Measurements from ENCODE around the gene METTL25B.

Gene METTL25B

DNA sequence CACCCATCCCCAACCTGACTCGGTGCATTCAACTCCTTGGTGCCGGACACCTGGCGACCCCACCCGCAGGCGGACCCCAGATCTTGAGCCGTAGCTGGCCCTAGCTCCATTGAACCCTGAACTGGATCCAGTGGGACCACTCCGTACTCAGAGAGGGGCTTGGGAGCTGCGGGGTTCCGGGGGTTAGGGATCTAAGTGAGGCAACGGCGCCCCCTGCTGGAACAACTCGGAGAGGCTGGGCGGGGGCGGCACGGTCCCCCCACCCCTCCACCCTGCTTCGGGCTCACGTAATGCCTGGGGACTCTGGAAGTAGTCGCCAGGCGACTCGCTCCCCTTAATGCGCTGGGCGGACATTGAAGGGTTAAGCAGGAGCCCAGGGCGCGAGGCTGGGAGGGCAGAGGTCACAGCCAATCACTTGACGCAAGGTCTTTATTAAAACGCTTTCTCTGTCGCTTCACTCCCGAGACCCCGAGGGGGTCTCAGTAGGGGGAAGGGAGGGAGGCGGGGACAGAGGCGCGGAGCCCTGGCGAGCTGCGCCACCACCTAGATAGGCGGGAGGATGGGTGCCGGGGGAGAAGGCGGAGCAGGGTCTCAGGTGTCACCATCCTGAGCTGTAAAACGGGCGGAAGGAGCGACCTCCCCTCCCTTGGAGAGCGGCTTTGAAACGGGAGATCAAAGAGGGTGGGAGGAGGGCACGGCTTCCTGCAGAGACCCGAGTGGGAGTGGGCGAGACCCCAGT is 22.2 kb upstream of the METTL25B start:
- peak; percentile 56 to 71 for DNase-seq
- no peak for TF ChIP-seq POLR2A (IDR thresholded peaks at IDR 0.05; ENCODE audit: low read length)
- no peak for TF ChIP-seq GATA1 (IDR thresholded peaks at IDR 0.05; ENCODE audit: low read depth, low read length)

DNA sequence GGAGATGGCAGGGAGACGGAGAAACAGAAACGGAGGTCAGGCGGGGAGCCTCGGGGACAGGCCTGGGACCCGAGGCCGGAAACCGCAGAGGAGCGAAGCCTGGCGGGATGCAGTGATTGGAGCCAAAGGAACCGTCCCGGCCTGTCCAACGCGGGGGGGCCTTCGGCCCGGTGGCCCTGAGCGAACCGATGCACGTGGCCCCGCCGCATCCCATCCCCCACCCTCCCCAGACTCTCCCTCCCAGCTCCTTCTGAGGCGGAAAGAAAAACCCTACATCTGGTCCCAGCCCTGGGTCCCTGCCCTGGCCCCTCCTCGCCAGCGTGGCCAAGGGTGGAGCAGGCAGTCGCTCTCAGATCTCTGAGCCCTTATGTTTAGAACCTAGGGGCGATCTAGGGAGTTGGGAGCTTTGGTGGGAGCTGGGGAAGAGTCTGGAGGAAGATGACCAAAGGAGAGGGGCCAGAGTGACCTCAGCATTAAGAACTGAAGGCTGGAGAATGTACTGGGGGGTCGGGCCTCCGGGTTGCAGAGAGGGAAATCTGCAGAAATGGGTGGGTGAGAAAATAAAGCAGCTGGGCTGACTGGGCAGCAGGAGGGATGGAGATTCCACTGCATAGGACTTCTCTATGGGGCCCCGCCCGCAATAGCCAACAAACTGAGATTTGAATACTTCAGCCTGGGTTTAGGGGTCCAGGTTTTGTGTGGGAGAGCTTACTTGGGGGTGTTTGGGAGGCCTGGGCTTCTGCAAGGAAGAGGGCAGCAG is 21.4 kb upstream of the METTL25B start:
- no peak for TF ChIP-seq POLR2A (IDR thresholded peaks at IDR 0.05; ENCODE audit: low read length)
- TF ChIP-seq GATA1 (IDR thresholded peaks at IDR 0.05; ENCODE audit: low read depth, low read length): no peak

DNA sequence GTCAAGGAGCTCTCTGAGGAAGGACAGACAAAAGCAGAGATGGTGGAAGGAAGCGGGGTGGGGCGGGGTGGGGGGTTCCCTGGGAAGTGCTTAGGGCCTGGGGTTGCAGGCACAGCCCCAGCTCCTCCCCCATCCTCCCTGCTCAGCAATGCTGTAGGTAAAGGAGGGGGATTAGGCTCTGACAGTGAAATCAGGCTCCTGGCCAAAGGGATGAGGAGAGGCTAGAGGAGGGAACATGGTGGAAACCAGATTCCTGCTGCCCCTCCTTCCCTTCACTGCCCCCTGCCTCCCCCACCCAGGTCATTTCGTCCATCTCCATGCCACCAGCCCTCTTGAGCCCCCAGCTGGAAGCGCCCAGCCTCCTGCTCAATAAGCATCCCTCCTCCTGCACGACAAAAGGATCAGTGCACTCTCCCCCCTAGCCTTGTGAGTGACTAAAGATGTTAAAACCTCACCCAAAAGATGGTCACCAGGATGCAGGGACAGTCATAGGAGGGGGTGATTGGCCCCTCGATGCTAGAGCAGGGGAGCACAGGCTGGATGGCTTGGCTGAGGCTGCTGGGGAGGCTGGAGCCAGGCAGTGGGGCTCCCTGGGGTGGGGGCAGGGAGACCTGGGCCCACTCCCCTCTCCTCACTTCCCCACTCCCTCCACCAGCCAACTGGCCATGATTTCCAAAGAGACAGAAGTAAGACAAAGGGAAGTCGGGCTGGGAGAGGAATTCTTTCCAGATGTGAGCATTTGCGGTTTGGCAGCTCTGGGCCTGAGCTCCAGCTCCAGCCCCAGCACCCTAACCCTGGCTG is 20.7 kb upstream of the METTL25B start:
- DNase-seq: no peak
- no peak for TF ChIP-seq GATA1 (IDR thresholded peaks at IDR 0.05; ENCODE audit: low read depth, low read length)
- TF ChIP-seq POLR2A (IDR thresholded peaks at IDR 0.05; ENCODE audit: low read length): no peak

More for the DNA sequence above, 21.4 kb upstream of the METTL25B start:
- no peak for DNase-seq

DNA sequence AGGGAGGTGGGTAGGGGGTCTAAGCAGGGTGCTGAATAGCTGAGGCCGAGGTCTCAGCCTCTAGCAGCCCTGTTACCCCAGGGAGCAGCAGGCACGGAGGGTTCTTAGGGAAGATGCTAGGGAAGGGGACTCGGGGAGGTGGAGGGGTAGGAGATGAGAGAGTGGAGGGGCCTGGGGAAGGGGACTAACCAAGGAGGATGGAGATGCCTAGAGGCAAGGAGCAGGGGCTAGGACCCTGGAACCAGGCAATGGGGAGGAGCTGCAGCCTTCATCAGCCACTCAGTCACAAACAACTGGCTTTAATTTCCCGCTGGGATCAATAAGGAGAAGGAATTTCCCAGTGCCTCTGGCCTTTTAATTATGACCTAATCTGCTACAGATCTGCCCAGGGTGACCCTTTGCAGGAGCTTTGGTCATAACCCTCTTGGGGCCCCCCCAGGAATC is 20.0 kb upstream of the METTL25B start:
- TF ChIP-seq POLR2A (IDR thresholded peaks at IDR 0.05; ENCODE audit: low read length): no peak
- no peak for TF ChIP-seq GATA1 (IDR thresholded peaks at IDR 0.05; ENCODE audit: low read depth, low read length)
- no peak for DNase-seq

DNA sequence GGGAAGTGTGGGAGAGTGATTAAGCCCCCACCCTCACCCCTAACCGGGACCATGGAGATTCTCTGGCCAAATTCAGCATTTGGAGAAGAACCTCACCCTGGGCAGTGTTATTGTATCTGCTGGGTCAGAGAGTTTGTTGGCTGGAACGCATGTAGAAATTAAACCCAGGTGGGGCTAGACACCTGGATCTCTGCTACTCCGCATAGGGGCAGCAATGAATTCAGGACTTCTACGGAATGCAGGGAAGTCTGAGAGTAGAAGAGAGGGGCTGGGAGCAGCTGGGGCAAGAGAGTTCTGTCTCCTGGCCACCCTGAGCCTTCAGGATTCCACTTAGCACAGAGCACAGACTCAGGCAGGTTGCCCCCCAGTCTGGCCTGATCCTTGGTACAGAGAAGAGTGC is 19.2 kb upstream of the METTL25B start:
- TF ChIP-seq POLR2A (IDR thresholded peaks at IDR 0.05; ENCODE audit: low read length) (no peak), GATA1 (IDR thresholded peaks at IDR 0.05; ENCODE audit: low read depth, low read length) (no peak)

DNA sequence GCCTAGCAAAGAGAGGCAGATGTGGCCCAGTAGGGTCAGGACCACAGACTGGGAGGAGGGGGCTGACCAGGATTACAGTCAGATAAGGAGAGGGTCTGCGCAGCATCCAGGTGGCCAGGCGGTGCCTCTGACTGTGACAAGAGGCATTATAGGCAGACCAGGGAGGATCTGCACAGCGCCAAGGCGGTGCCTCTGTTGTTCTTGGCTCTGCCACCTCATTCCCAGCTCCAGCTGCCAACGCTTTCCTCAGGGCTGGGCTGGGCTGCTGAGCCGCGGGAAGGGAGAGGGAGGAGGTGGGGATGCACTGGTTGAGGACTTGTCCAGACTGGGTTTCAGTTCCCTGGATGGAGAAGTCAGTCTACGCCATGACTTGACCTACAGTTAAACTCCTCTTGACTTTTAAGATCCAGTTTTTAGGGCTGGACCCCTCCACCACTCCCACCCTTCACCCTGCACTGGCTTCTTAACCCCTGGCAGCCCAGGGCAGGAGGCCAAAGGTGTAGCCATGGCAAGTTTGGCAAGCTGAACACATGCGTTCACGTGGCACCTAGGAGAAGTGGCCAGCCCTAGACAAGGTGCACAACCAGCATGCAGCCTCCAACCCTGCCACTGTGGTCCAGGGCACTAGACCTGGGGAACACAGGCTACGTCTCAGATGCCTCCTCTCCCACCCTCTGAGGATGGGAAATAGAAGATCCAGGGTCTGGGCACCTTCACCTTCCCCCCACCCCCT is 18.3 kb upstream of the METTL25B start:
- no peak for TF ChIP-seq GATA1 (IDR thresholded peaks at IDR 0.05; ENCODE audit: low read depth, low read length)
- no peak for TF ChIP-seq POLR2A (IDR thresholded peaks at IDR 0.05; ENCODE audit: low read length)
- DNase-seq: no peak

More for the DNA sequence above, 19.2 kb upstream of the METTL25B start:
- no peak for DNase-seq

DNA sequence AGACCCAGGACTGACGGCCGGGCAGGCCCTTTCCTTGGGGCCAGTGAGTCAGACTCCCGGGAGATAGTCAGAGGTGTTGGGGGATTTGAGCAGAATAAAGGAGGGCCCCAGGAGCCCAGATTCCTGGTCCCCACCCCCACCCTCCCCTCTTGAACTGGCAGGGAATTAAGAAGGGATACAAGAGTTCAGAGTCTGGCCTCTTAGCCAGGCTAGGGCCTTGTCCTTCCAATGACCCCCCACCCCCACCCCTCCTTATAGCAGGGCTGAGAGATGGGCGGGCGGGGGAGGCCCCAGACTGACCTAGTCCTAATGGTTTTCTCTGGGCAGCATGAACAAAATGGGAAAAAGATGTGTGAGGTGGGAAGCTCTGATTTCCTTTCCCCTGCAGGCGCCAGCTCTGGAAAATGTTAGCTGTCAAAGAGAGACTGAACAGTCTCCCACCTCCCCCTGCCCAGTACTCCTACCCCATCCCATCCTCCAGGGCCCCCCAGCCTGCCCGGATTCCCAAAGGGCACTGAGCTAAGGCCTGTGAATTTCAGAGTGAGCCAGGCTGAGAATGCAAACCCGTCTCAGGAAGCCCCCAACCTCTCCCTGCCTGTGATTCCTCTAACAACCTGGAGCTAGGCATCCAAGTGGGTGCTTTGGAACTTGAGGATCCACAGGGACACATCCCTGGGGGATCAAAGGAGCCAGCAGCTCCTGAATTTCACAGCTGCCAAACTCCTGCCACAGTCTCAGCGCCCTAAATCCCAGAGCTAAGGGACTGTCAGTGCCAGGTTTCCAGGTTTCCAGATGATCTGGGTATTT is 17.1 kb upstream of the METTL25B start:
- TF ChIP-seq POLR2A (IDR thresholded peaks at IDR 0.05; ENCODE audit: low read length) (no peak), GATA1 (IDR thresholded peaks at IDR 0.05; ENCODE audit: low read depth, low read length) (no peak)
- DNase-seq: no peak

DNA sequence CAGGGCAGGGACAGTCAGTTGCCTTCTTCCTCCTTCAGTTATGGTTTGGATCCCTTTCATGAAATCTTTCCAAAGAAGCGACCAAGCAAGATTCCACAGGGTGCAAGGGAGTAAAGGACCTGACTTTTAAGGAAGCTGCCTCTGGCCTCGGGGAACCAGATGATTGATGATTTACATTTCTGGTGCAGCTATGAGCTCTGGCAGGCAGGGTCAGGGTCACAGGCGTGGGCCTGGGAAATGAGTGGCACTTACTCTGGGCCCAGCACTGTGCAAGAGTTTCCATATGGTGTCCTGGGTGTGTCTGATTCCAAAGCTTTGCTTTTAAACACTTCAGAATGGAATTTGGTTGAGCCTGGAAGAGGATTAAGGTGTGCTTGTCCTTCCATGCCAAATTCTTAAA is 15.6 kb upstream of the METTL25B start:
- TF ChIP-seq POLR2A (IDR thresholded peaks at IDR 0.05; ENCODE audit: low read length): no peak
- TF ChIP-seq GATA1 (IDR thresholded peaks at IDR 0.05; ENCODE audit: low read depth, low read length): no peak
- no peak for DNase-seq

DNA sequence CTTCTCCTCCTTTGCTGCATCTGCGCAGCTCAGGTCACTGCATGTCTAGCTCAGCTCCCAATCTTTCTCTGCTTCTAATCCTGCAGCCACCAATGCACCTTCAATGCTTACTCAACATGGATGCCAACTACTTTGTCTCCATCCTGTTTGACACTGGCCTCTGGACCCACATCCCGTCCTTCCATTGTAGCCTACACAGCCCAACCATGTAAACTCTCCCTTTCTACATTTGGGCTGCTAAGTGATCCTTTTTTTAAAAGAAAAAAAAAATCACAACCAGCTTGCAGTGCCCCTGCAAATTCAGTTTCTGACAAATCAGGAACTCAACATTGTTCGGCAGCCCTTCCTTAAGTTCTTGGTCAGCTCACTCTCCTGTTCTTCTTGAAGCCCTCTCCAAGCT is 13.4 kb upstream of the METTL25B start:
- no peak for DNase-seq
- TF ChIP-seq GATA1 (IDR thresholded peaks at IDR 0.05; ENCODE audit: low read depth, low read length): no peak

DNA sequence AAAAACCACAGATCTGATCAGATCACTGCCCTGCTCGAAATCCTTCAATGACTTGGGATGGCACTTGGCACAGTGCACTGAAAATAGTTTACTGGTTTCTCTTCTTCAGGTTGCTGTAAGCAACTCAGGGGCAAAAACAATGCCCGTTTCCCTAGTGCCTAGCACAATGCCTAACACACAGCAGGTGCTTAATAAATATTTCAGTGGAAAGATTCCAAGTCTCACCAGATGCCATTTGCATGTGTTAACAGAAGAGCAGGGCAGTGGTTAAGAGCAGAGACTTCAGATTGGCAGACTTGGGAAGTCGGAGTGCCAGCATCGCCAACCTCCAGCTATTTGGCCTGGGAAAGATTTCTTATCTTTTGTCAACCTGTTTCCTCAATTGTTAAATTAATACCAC is 10.9 kb upstream of the METTL25B start:
- no peak for TF ChIP-seq POLR2A (IDR thresholded peaks at IDR 0.05; ENCODE audit: low read length)
- no peak for TF ChIP-seq GATA1 (IDR thresholded peaks at IDR 0.05; ENCODE audit: low read depth, low read length)
- no peak for DNase-seq

DNA sequence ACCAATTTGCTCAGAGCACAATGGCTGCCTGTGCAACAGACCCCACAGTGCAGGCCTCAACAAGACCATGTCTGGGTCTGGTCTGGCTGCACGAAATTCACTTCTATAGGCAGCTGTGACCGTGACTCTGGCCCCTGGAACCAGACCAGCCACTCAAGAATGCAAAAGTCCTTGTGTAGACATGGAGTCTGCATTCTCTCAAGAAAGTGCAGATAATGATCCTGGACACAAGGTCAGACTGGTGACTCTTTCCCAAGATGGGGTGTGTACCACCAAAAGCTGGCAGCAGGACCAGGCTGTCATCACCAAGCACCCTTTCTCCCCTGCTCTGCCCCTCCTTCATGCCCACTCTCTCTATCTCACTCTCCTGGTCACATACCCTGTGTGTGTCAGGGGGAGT is 7.1 kb upstream of the METTL25B start:
- no peak for DNase-seq
- TF ChIP-seq GATA1 (IDR thresholded peaks at IDR 0.05; ENCODE audit: low read depth, low read length) (no peak), POLR2A (IDR thresholded peaks at IDR 0.05; ENCODE audit: low read length) (no peak)

DNA sequence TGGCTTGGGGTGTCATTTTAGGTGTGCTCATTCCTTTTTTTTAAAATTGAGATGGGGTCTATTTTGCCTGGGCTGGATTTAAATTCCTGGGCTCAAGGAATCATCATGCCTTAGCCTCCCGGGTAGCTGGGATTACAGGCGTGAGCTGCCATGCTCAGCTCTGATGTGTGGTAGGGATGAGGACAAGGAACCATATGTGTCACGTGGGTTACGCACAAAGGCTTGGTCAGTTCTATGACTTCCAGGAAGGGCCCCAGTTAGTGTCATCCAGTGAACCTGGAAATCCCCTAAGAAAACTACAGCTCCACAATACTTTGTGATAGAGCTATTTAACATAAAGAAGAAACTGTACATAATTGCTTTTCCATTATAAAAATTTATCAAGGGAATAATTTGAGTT is 6.7 kb upstream of the METTL25B start:
- TF ChIP-seq GATA1 (IDR thresholded peaks at IDR 0.05; ENCODE audit: low read depth, low read length) (no peak), POLR2A (IDR thresholded peaks at IDR 0.05; ENCODE audit: low read length) (no peak)
- no peak for DNase-seq

All from erythroblast (primary cell).